WTC11 (cell line): Measurements from ENCODE around the gene NPL.

Experiments
- ETV6 ChIP-seq: sonication (generic); formaldehyde crosslinking; IDR thresholded peaks from 2 replicates; pipeline ENCODE4 v1.8.1; 2022; ENCODE audit warnings: mild to moderate bottlenecking, missing genetic modification reagents
- FOXJ3 ChIP-seq: sonication (generic); formaldehyde crosslinking; IDR thresholded peaks from 2 replicates; pipeline ENCODE4 v1.9.0; 2021; ENCODE audit warnings: missing genetic modification reagents, mild to moderate bottlenecking, borderline replicate concordance
- TP53 ChIP-seq: sonication (generic); formaldehyde crosslinking; IDR thresholded peaks from 2 replicates; pipeline ENCODE4 v1.8.1; 2023; ENCODE audit warnings: mild to moderate bottlenecking, missing genetic modification reagents
- TF ChIP-seq, protein P1 (sequence below): fragments of 200-600 bp; IDR thresholded peaks from 2 replicates; pipeline ENCODE4 v1.8.0; 2022; ENCODE audit warnings: antibody characterized with exemption
- TF ChIP-seq, protein P2 (sequence below): sonication (generic); formaldehyde crosslinking; IDR thresholded peaks from 2 replicates; pipeline ENCODE4 v1.8.0; 2022; ENCODE audit warnings: mild to moderate bottlenecking, missing genetic modification reagents

DNA sequence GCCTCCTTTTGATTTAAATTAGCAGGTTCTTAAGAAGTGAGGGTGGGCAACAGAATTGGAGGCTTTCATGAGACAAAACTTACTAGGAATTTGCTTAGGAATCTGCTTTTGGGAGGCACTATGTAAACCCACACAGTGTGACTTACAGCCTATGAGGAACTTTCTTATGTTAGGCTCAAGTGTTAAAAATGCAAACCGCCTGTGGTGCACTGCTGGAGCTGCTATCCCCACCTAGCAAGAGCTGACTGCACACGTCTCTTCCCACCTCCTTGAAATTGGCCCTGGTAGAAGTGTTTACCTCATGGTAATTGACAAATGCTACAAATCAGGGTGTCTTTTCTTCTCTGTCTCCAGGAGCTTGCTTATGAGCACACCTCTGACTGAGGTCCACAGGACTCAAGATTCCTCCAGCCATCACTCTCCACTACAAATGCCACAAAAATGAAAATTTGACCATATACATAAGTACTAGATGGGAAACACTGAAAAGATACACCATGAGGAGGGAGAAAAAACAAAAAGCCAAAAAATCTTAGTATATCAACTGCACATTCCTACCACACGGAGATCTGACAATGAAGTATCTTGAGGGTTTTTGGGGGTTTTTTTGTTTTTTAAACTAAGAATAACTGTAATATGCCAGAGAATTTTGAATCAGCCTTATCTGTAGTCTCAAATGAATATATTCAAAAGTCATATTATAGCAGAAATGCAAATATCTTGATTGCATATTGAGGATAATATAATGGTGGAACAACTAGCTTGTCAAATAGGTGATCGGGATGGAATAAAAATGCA, 18.2 kb upstream of the NPL start:
- TF ChIP-seq ETV6 (CRISPR knock-in tag) (no peak), TP53 (no peak), FOXJ3 (CRISPR knock-in tag) (no peak)
- TF ChIP-seq, protein P1, sequence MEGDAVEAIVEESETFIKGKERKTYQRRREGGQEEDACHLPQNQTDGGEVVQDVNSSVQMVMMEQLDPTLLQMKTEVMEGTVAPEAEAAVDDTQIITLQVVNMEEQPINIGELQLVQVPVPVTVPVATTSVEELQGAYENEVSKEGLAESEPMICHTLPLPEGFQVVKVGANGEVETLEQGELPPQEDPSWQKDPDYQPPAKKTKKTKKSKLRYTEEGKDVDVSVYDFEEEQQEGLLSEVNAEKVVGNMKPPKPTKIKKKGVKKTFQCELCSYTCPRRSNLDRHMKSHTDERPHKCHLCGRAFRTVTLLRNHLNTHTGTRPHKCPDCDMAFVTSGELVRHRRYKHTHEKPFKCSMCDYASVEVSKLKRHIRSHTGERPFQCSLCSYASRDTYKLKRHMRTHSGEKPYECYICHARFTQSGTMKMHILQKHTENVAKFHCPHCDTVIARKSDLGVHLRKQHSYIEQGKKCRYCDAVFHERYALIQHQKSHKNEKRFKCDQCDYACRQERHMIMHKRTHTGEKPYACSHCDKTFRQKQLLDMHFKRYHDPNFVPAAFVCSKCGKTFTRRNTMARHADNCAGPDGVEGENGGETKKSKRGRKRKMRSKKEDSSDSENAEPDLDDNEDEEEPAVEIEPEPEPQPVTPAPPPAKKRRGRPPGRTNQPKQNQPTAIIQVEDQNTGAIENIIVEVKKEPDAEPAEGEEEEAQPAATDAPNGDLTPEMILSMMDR, result no peak
- TF ChIP-seq, protein P2, sequence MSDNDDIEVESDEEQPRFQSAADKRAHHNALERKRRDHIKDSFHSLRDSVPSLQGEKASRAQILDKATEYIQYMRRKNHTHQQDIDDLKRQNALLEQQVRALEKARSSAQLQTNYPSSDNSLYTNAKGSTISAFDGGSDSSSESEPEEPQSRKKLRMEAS (CRISPR knock-in tag), result no peak
